ENCODE measurements around the gene HGS.

HGS gene

DNA sequence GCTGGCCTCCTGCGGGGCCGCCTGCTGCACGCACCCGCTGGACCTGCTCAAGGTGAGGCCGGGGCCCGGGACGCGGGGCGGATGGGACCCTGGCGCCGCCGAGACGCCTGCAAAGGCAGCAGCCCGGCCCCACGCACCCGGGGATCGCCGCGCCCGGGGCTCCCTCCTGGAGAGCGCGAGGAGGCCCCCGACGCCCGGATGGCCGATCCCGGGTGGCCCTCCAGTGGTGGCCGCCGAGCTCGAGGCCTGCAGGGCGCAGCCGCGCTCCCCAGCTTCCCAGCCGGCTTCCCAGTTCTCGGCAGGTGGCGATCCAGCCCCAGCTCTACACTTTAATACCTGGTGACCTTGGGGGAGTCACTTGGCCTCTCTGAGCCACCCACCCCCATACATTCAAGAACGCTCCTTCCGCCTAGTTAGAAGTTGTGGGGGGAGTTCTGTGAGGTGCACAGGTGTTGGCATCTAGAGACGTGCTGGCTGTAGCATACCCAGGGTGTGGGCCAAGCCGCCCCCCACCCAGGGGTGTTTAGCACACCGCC is 28.7 kb downstream of the HGS start:
- H3K4me3 ChIP-seq (ENCODE audit: control insufficient read depth, low read depth, low read length), result peak overlapping the region; percentile 53
- DNase-seq (ENCODE audit: low read depth), result no peak
- TF ChIP-seq, protein P1, sequence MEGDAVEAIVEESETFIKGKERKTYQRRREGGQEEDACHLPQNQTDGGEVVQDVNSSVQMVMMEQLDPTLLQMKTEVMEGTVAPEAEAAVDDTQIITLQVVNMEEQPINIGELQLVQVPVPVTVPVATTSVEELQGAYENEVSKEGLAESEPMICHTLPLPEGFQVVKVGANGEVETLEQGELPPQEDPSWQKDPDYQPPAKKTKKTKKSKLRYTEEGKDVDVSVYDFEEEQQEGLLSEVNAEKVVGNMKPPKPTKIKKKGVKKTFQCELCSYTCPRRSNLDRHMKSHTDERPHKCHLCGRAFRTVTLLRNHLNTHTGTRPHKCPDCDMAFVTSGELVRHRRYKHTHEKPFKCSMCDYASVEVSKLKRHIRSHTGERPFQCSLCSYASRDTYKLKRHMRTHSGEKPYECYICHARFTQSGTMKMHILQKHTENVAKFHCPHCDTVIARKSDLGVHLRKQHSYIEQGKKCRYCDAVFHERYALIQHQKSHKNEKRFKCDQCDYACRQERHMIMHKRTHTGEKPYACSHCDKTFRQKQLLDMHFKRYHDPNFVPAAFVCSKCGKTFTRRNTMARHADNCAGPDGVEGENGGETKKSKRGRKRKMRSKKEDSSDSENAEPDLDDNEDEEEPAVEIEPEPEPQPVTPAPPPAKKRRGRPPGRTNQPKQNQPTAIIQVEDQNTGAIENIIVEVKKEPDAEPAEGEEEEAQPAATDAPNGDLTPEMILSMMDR (IDR thresholded peaks at IDR 0.05; ENCODE audit: control insufficient read depth, insufficient read depth, low read depth, low read length, missing control alignments), result peak; percentile 25

DNA sequence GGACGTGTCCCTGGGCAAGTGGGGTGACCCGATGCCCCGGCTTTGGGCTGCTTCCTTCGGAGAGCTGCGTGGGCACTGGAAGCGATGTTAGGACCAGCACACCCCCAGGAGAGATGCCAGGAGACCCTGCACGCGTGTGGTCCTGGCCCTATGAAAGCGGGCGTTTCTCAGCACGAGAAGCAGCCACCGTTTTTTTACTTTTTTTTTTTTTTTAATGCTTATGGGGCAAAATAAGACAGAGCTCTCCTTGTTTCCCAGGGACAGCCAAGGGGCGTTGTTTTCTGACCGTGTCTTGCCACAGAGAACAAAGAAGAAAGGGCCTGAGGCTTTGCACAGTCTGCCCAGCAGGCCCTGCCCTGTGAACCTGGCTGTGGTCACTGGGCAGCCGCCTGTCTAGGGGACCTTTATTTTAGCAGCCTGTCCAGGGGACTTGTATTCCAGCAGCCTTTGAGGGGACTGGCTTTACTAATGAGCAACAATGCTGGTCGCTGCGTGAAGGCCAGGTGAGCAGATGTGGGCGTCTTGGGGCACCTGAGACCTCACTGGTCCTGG is 29.3 kb downstream of the HGS start:
- DNase-seq (ENCODE audit: low read depth), result no peak
- H3K4me3 ChIP-seq (ENCODE audit: control insufficient read depth, low read depth, low read length), result peak overlapping the region; percentile 53
- TF ChIP-seq, protein P1 (IDR thresholded peaks at IDR 0.05; ENCODE audit: control insufficient read depth, insufficient read depth, low read depth, low read length, missing control alignments), result no peak

DNA sequence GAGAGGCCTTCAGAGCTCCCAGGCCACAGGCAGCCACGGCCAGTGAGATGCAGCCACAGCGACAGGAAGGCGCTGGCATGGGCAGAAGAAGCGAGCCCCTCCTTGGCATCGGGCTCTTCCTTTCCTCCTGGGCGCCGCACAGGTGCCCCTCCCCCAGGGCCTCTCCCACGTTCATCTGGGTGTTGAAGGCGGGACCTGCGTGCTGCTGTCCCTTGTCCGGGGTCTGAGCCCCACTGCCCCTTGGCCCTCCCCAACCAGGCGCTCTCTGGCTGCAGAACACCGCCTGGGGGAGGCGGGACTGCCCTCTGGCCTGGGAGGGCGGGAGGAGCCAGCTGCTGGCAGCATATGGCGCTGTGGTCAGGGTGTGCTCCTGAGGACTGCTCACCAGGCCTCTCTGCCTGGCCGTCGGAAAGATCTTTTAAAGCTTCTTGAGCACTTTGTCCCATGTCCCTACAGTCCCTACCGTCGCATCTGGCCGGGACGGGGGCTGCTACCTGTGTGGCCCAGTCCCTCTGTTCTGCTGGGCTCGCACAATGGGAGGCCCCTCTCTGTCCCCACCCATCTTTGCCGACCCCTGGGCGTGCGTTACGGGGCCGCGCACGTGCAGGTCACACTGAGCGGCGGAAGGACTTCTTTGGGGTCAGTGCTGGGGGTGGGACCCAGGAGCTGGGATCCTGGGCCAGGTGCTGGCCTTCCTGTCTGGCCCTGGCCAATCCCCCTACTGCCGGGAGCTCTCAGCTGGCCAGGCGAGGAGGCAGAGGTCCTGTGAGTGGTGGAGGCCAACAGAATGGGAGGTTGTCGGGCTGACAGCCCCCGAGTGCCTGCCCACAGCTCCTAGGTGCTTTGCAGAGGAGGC is 30.0 kb downstream of the HGS start:
- DNase-seq (ENCODE audit: low read depth), result no peak
- TF ChIP-seq, protein P1 (IDR thresholded peaks at IDR 0.05; ENCODE audit: control insufficient read depth, insufficient read depth, low read depth, low read length, missing control alignments), result no peak

DNA sequence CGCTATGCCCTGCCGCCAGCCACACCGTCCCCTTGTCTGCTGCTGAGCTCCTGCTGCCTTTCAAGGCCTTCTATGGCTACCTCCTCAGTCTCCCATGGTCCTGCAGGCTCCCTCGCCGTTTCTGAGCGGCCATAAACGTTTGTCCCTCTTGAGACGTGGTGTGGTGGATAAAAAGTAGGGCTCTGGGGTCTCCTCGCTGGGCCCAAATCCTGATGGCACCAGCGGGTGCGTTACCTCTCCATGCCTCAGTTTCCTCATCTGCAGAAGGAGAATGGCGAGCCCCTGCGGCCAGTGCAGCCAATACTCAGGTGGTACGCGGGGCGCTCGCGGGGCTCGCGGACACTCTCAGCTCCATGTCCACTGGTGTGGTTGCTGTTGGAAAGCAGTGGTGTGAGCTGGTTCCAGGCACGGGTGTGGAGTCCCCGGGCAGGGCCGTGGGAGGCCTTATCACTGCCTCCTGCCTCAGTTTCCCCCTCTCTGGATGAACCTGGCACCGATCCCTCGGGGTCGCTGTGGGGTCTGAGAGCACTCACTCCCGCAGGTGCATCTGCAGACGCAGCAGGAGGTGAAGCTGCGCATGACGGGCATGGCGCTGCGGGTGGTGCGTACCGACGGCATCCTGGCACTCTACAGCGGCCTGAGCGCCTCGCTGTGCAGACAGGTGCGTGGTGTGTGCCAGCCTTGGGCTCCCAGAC is 30.7 kb downstream of the HGS start:
- DNase-seq (ENCODE audit: low read depth), result no peak
- no peak overlapping the region for H3K4me3 ChIP-seq (ENCODE audit: control insufficient read depth, low read depth, low read length)
- TF ChIP-seq, protein P1 (IDR thresholded peaks at IDR 0.05; ENCODE audit: control insufficient read depth, insufficient read depth, low read depth, low read length, missing control alignments), result no peak

More for the DNA sequence above, 30.0 kb downstream of the HGS start:
- no peak overlapping the region for H3K4me3 ChIP-seq (ENCODE audit: control insufficient read depth, low read depth, low read length)

DNA sequence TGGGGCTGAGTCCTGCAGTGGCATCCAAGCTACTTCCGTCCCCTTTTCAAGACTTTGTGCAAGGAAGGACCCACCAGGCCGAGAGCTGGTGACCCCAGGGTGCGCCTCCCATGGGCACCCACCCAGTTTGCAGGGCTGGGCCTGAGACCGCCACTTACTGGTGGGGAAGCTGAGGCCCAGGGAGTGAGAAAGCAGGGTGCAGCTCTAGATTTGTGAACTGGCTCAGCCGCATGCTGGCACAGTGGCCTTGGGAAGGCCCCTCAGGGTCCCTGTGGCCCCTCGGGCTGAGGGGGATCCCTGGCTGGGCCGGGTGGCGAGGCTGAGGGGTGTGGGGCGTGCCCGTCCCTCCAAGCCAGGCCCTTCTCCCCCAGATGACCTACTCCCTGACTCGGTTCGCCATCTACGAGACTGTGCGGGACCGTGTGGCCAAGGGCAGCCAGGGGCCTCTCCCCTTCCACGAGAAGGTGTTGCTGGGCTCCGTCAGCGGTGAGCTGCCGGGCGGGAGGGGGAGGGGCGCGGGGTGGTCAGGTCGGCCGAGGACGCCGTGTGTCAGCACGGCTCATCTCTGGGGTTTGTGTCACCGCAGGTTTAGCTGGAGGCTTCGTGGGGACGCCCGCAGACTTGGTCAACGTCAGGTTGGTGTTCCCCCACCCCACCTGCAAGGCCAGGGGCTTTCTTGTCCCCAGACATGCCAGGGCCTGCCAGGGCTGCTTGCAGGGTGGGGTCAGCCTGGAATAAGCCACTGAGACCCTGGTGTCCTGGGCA is 31.5 kb downstream of the HGS start:
- DNase-seq (ENCODE audit: low read depth), result no peak
- no peak overlapping the region for H3K4me3 ChIP-seq (ENCODE audit: control insufficient read depth, low read depth, low read length)
- TF ChIP-seq, protein P1 (IDR thresholded peaks at IDR 0.05; ENCODE audit: control insufficient read depth, insufficient read depth, low read depth, low read length, missing control alignments), result no peak
